Naive thymus-derived CD8-positive, alpha-beta T cell (primary cell): ENCODE data around the gene USP15. TPM values are rescaled to one million over a fixed set of nuclear protein-coding genes. Genes with fewer than 3 reads are reported as not detected.

Experiments
- ATAC-seq, 2 donors: fragments of 150-1000 bp; cut with Tn5 transposase in 1 of 2; sonication (Bioruptor Pico), chemical (Tn5 transposase) in 1 of 2; 1 replicate in 1 of 2; 2 replicates in 1 of 2; pipeline ENCODE4 v1.10.0; 2021; ENCODE audit warnings: mild to moderate bottlenecking in 2 of 2, moderate library complexity in 2 of 2
- POLR2A ChIA-PET: fragments of 350-600 bp; sonication (Branson Sonifier 250); formaldehyde crosslinking; loops from one replicate; lab custom pipeline; 2021; ENCODE audit warnings: antibody characterized with exemption; lab: Charles Lee
- DNase-seq, 10 donors: peaks; one replicate each; pipeline versions ENCODE4 v3.0.0 to v3.0.0-alpha.2; 2020 to 2022
- H3K27ac Mint-ChIP-seq, 10 donors: one replicate each; pipeline ENCODE4 v1.8.0; 2020 to 2022; ENCODE audit warnings: mild to moderate bottlenecking in 10 of 10, mixed read lengths in 10 of 10, moderate library complexity in 4 of 10, inconsistent platforms in 1 of 10
- H3K27me3 Mint-ChIP-seq, 5 donors: one replicate each; pipeline ENCODE4 v1.8.0; 2021 to 2022; ENCODE audit warnings: mixed read lengths in 5 of 5
- H3K36me3 Mint-ChIP-seq, 3 donors: one replicate each; pipeline ENCODE4 v1.8.0; 2020 to 2022; ENCODE audit warnings: mixed read lengths in 3 of 3, mild to moderate bottlenecking in 2 of 3, inconsistent platforms in 1 of 3
- H3K4me1 Mint-ChIP-seq, 4 donors: one replicate each; pipeline ENCODE4 v1.8.0; 2021 to 2022; ENCODE audit warnings: mixed read lengths in 4 of 4
- H3K4me3 Mint-ChIP-seq, 10 donors: one replicate each; pipeline ENCODE4 v1.8.0; 2020 to 2022; ENCODE audit warnings: mild to moderate bottlenecking in 10 of 10, mixed read lengths in 10 of 10, moderate library complexity in 6 of 10, inconsistent platforms in 1 of 10
- H3K9me3 Mint-ChIP-seq, 9 donors: one replicate each; pipeline ENCODE4 v1.8.0; 2020 to 2022; ENCODE audit warnings: mixed read lengths in 9 of 9, mild to moderate bottlenecking in 3 of 9, inconsistent platforms in 1 of 9, moderate library complexity in 1 of 9
- polyA plus RNA-seq, 3 donors: library from polyadenylated mRNA; unstranded; fragments of 300-500 nt; fragmentation: Illumina TruSeq; gene quantifications; one replicate each; pipeline ENCODE4 v1.2.3, GENCODE V29; 2021
- total RNA-seq, 8 experiments: library from RNA in 2 of 8; stranded (reverse) in 2 of 8; gene quantifications; one replicate each; pipeline ENCODE4 v1.2.3 and lab custom pipeline; 2021 to 2026

The USP15 gene
- total and polyA plus RNA-seq, 5 experiments from 2014 or later, result 49.1 to 164 (median 57.0) TPM

DNA sequence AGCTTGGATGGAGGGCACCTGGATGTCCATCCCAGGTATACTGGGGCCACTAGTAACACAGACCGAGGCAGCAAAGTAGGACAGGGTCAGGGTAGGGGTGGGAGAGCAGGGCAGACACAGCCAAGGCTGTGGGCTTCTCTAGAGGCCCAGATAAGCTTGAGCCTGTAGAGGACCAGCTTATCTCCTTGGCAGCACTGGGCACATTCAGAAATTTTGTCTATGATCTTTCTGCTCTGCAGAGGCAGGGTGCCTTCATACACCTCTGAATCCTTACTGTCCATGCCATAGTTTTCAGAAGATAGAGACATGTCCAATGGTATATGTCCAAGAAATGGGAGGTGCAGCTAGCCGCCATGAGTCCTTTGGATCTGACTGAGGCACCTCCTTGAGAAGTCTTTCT lies 26.4 kb upstream of the USP15 start:
- POLR2A ChIA-PET, result no interaction called here
- Mint-ChIP-seq H3K4me1 (no peaks in the 10 kb centered on the region), H3K9me3 (peaks cover 0 to 17% (median 7%) of the 10 kb centered on the region in 9 donors), H3K27me3 (peaks cover 0 to 4% (median 0%) of the 10 kb centered on the region in 5 donors), H3K4me3 (no peak overlapping the region), H3K27ac (no peak overlapping the region), H3K36me3 (peaks cover 0 to 11% (median 6%) of the 10 kb centered on the region in 3 donors)
- DNase-seq, result no peak
- no peak for ATAC-seq

DNA sequence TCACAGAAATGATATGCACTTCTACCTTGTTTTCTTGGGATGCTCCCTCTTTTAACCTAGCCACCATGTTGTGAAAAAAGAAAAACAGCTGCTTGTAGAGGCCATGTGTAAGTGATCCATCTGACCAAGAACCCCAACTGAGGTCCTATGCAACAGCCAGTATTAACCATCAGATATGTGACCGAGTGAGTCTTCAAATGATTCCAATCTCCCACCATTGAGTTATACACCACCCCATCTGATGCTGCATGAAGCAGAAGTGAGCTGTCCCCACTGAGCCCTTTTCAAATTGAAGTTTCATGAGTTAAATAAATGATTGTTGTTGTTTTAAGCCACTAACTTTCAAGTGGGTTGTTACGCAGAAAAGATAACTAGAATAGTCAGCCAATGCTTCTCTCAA lies 20.6 kb upstream of the USP15 start:
- Mint-ChIP-seq H3K36me3 (peaks cover 0 to 6% (median 6%) of the 10 kb centered on the region in 3 donors), H3K27me3 (peaks cover 0 to 6% (median 0%) of the 10 kb centered on the region in 5 donors), H3K4me3 (no peak overlapping the region), H3K9me3 (peaks cover 0 to 17% (median 6%) of the 10 kb centered on the region in 9 donors), H3K27ac (no peak overlapping the region), H3K4me1 (no peaks in the 10 kb centered on the region)
- POLR2A ChIA-PET, result interaction anchor here (0.6 kb wide), 1 partner anchor 298 kb away, joined by 3 read pairs; no protein-coding TSS in a partner anchor
- DNase-seq, result no peak
- no peak for ATAC-seq

DNA sequence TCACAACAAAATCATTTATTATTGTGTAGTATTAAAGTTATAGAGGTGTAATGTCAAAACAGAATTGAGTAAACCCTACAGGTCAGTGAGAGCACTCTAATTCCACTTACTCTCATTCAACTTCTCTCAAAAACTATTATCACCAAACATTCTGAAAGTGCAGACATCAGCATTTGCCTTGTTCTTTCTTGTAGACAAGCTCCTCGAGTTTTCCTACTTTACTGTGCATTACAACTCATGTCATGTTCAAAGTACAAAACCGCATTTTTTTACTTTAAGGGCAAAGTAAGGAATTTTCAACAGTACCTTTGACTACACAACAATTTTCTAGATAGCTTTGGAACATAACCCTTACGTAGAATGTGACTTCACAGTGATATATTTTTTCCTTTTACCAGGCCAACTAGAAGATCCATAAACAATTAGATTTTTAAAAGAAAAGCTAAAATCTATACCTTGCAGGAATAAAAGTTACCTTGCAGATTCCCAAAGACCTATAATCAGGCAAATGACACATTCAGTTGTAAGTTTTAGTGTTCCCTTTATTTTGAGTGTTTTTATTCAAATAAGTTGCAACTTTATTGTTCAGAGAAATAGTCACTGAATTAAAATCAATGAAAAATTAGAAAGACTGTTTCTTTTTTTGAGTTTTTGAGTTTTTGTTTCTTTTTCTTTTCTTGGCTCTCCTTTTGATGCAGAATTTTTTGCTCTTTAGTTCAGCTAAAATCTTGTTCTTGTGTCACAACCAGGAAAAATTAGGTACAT lies 12.7 kb upstream of the USP15 start:
- Mint-ChIP-seq H3K36me3 (peaks cover 0 to 4% (median 3%) of the 10 kb centered on the region in 3 donors), H3K27ac (no peak overlapping the region), H3K9me3 (no peaks in the 10 kb centered on the region), H3K4me3 (no peak overlapping the region), H3K27me3 (peaks cover 0 to 3% (median 0%) of the 10 kb centered on the region in 5 donors), H3K4me1 (peaks cover 10 to 22% (median 19%) of the 10 kb centered on the region in 4 donors)
- POLR2A ChIA-PET, result no interaction called here
- ATAC-seq (no peak), DNase-seq (no peak)

DNA sequence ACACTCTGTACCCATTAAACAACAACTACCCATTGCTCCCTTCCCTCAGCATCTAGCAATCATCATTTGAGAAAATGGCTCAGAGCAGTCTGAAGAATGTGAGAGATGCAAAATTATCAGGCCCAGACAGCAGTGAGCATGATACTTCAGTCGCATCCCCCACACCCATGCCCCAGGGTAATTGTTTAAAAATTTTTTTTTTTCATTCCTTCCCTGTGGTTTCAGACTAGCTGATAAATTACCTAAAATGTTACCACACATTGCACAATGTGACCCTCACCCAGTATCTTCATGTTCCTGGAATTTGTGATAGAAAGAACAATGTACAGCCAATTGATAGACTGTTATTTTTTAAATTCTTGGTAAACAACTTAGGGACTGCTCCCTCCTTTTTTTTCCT lies 11.3 kb upstream of the USP15 start:
- ATAC-seq (no peak), DNase-seq (no peak)
- no peak overlapping the region for H3K27ac Mint-ChIP-seq
- H3K4me1 Mint-ChIP-seq, result peaks cover 10 to 22% (median 21%) of the 10 kb centered on the region in 4 donors
- peaks cover 0 to 3% (median 0%) of the 10 kb centered on the region in 5 donors for H3K27me3 Mint-ChIP-seq
- no peaks in the 10 kb centered on the region for H3K9me3 Mint-ChIP-seq
- POLR2A ChIA-PET, result no interaction called here
- H3K4me3 Mint-ChIP-seq, result no peak overlapping the region
- H3K36me3 Mint-ChIP-seq, result peaks cover 0 to 4% (median 3%) of the 10 kb centered on the region in 3 donors

DNA sequence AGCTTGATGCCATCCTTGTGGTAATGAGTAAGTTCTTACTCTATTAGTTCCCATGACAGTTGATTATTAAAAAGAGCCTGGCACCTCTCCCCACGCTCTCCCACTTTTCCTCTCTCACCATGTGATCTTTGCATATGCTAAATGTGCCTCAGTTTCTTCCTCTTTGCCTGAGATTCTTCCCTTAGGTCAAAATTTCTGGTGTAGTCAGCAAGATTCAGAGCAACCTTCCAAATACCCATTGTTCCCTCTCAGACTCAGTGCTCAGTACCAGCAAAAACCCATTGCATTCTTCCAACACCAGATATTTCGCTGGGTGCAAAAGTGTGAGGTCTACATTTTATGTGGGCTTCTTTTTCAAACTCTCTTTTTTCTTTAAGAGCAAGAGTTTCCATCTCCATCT lies 10.8 kb upstream of the USP15 start:
- POLR2A ChIA-PET, result no interaction called here
- H3K4me1 Mint-ChIP-seq, result peaks cover 10 to 22% (median 21%) of the 10 kb centered on the region in 4 donors
- H3K9me3 Mint-ChIP-seq, result no peaks in the 10 kb centered on the region

DNA sequence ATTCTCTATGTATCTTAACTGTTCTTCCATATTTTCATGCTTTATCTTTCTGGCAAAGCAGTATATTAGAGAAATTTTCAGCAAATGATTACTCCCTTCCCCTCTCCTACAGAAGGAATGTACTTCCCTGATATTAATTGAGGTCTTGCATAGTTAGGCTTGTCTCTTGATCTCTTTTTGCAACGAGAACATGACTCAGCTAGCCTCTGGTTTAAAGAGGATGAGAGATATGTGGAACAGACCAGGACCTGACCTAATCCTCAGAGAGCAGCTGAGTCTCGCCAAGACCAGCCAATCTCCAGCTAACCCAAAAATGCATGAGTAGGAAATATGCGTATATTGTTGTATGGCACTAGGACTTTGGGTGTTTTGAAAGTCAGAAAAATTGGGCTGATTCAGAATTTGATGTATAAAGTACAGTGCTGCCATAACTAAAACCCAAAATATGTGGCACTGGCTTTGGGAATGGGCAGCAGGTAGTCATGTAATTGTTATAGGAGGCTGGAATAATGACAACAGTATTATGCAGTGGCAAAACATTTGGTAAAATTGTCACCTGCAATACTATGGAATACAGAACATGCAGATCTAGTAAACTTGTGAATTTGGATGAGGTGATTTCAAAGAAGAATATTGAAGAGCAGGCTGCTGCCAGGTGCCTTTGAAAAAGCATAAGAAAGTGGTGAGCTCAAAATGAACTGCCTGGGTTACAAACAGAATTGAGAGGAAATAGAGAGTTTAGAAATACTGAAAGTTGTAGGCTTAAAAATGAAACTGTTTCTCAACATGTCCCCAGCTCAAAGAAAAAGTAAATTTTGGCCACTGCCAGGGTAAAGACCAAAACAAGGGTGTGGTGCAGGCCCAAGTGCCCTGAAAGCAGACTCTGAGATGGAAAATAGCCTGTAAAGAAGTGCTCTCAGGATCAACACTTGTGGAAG lies 9.3 kb upstream of the USP15 start:
- H3K4me3 Mint-ChIP-seq, result peak overlapping the region; percentile 41 to 80 (median 64)
- DNase-seq (peak in 1 of 10 donors; percentile 28), ATAC-seq (peak in 1 of 2 donors; percentile 44)
- peaks cover 0 to 1% (median 0%) of the 10 kb centered on the region in 5 donors for H3K27me3 Mint-ChIP-seq
- peaks cover 0 to 4% (median 3%) of the 10 kb centered on the region in 3 donors for H3K36me3 Mint-ChIP-seq
- no peaks in the 10 kb centered on the region for H3K9me3 Mint-ChIP-seq
- peaks cover 10 to 22% (median 21%) of the 10 kb centered on the region in 4 donors for H3K4me1 Mint-ChIP-seq
- POLR2A ChIA-PET, result interaction anchor here (1.9 kb wide), 1 partner anchor 9 kb away, joined by 9 read pairs; the partner anchor contains the start of gene USP15
- peak overlapping the region; percentile 81 to 96 (median 94) for H3K27ac Mint-ChIP-seq

More for the DNA sequence above, 10.8 kb upstream of the USP15 start:
- ATAC-seq (no peak), DNase-seq (no peak)
- H3K36me3 Mint-ChIP-seq, result peaks cover 0 to 4% (median 3%) of the 10 kb centered on the region in 3 donors
- H3K4me3 Mint-ChIP-seq, result no peak overlapping the region
- peak overlapping the region in 1 of 10 donors; percentile 78 for H3K27ac Mint-ChIP-seq
- H3K27me3 Mint-ChIP-seq, result peaks cover 0 to 3% (median 0%) of the 10 kb centered on the region in 5 donors

DNA sequence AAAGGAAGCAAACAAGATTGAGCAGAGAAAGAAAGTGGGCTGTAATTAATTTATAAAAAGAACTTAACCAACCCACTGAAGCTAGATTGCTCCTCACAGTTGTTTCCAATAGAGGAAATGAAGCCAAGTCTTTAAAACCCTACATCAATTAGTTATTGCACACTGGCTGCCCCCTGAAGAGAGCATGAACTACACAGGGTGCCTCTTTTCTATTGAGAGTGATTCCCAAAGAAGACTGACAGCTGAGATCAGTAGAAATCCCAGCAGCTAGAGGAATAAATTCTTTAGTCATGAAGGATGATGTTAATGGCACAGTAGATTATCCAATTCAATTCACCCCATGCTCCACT lies 8.6 kb upstream of the USP15 start:
- no peaks in the 10 kb centered on the region for H3K9me3 Mint-ChIP-seq
- POLR2A ChIA-PET, result interaction anchor here (1.9 kb wide), 1 partner anchor 8 kb away, joined by 9 read pairs; the partner anchor contains the start of gene USP15
- peaks cover 0 to 1% (median 0%) of the 10 kb centered on the region in 5 donors for H3K27me3 Mint-ChIP-seq
- peaks cover 11 to 25% (median 25%) of the 10 kb centered on the region in 4 donors for H3K4me1 Mint-ChIP-seq
- H3K4me3 Mint-ChIP-seq, result peak overlapping the region; percentile 41 to 80 (median 64)
- H3K27ac Mint-ChIP-seq, result peak overlapping the region; percentile 81 to 96 (median 94)
- DNase-seq (no peak), ATAC-seq (no peak)
- H3K36me3 Mint-ChIP-seq, result peaks cover 0 to 4% (median 3%) of the 10 kb centered on the region in 3 donors

DNA sequence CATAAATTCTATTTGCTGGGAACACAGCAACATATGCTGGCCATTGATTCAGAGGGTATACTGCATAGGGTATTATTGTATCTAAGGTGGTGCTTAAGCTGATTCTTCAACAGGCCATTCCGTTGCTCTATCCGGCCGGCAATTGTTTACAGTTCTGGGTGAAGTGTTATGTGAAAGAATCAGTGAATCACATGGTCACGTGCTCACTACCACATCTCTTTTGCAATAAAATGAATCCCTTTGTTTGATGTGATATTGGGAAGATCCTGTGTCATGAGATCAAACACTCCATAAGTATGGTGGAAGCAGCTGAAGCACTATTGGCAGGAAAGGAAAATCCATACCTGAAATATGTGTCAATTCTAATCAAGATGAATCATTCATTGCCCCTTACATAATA lies 7.6 kb upstream of the USP15 start:
- no peak for ATAC-seq

DNA sequence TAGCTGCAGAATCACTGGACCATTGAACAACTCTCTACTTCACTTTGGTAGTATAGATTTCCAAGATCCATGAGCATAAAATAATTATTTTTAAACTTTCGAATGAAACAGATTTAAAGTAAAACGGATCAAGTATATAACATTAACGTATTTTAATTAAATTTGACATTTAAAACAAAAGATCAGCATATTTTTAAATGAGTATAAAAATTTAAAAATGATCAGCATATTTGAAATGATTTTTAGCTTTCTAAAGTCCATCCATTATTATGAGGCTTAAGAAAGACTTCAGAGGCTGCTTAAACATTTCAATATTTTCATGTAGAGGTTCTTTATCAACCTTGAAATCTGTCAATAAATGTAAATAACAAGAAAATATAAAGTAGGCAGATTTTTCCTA lies 5.2 kb upstream of the USP15 start:
- Mint-ChIP-seq H3K27ac (no peak overlapping the region), H3K27me3 (no peaks in the 10 kb centered on the region)

More for the DNA sequence above, 7.6 kb upstream of the USP15 start:
- no peak for DNase-seq
- Mint-ChIP-seq H3K4me1 (peaks cover 14 to 35% (median 34%) of the 10 kb centered on the region in 4 donors), H3K27me3 (peaks cover 0 to 1% (median 0%) of the 10 kb centered on the region in 5 donors), H3K4me3 (no peak overlapping the region), H3K36me3 (peaks cover 0 to 4% (median 3%) of the 10 kb centered on the region in 3 donors), H3K9me3 (no peaks in the 10 kb centered on the region), H3K27ac (peak overlapping the region in 2 of 10 donors; percentile 13 to 95)
- POLR2A ChIA-PET, result interaction anchor here (0.6 kb wide), 1 partner anchor 38 kb away, joined by 3 read pairs; no protein-coding TSS in a partner anchor

DNA sequence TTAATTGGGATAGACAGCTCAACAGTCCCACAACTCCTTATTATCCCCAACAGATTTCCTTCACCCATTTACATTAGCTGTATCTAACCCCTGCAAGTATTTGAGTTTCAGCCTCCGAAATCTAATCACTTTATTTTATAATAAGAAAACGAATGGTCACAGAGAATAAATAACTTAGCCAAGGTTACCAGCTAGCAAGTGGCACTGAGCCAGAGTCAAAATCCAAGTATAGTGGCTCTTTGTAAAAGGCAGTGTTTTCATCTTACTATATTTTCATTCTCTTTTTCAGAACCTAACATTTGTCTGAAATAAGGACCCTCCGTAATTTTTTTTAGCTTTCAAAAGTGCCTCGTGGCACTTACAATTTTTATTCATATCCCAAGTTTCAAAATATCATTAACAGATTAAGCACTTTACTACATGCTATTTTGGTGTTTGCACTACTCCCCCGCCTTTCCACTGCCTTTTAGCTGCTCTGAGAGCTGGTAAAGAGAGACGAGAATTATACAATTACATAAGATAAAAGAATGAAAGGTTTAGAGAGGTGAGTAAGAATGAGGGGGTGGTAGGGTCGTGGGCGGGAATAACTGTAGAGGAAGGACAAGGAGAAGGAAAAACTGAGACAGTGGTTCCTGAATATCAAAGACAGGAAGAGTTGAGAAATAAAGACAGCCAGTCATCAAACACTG lies 3.7 kb upstream of the USP15 start:
- peaks cover 9 to 40% (median 36%) of the 10 kb centered on the region in 4 donors for H3K4me1 Mint-ChIP-seq
- POLR2A ChIA-PET, result no interaction called here
- no peak for ATAC-seq
- no peak for DNase-seq
- no peaks in the 10 kb centered on the region for H3K36me3 Mint-ChIP-seq
- H3K4me3 Mint-ChIP-seq, result peak overlapping the region; percentile 7 to 58 (median 37)
- peak overlapping the region; percentile 57 to 99 (median 85) for H3K27ac Mint-ChIP-seq
- no peaks in the 10 kb centered on the region for H3K9me3 Mint-ChIP-seq
- no peaks in the 10 kb centered on the region for H3K27me3 Mint-ChIP-seq

More for the DNA sequence above, 5.2 kb upstream of the USP15 start:
- no peaks in the 10 kb centered on the region for H3K36me3 Mint-ChIP-seq
- H3K4me1 Mint-ChIP-seq, result peaks cover 17 to 51% (median 42%) of the 10 kb centered on the region in 4 donors
- POLR2A ChIA-PET, result interaction anchor here (0.6 kb wide), 1 partner anchor 44 kb away, joined by 4 read pairs; no protein-coding TSS in a partner anchor
- ATAC-seq, result no peak
- no peaks in the 10 kb centered on the region for H3K9me3 Mint-ChIP-seq
- no peak overlapping the region for H3K4me3 Mint-ChIP-seq
- DNase-seq, result no peak

DNA sequence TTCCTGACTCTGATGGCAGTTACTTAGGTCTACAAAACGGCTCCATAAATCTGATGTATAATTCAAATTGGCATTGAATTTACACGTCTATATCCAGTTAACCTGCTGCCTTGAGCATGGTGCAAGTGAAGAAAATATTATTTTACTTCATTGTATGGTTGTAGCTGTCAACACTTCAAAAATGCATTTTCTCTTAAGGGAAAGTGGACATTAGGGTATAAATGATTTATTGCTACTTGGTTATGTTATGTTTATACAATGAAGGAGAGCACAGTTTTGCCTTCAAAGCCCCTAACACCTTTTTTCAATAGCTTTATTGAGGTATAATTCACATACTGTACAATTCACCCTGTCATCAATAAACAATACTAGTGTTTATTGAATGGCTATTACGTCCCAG lies 2.0 kb upstream of the USP15 start:
- Mint-ChIP-seq H3K4me1 (peaks cover 7 to 47% (median 39%) of the 10 kb centered on the region in 4 donors), H3K36me3 (peaks cover 0 to 2% (median 2%) of the 10 kb centered on the region in 3 donors), H3K27ac (peak overlapping the region; percentile 94 to 100 (median 99)), H3K4me3 (peak overlapping the region in 7 of 10 donors; percentile 91 to 100 (median 97)), H3K9me3 (no peaks in the 10 kb centered on the region), H3K27me3 (no peaks in the 10 kb centered on the region)
- DNase-seq (no peak), ATAC-seq (no peak)
- POLR2A ChIA-PET, result no interaction called here
